ENCODE measurements around the gene LCN6.
"Not testable (repeated sequence)": the region's sequence is repeated elsewhere in the genome, so short reads cannot be mapped to it uniquely, and the experiment has no call there.

The LCN6 gene

DNA sequence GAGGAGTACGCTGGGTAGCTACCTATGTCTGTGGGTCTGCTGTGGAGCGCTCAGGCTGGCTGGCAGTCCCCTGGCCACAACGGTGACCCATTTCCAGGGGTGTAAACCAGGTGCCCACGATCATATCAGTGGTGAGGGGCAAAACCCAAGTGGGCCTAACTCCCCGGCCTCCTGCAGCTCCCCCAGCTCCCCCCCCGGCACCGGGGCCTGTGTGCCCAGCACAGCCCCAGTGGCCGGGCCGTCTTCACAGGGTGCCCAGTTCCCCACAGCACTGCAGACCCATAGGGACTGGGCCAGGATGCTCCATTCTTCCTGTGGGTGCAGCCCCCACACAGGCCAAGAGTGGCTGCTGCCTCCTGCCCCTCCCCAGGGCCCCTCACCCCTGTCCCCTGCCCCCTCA is 10.7 kb upstream of the LCN6 start:
- no peak for DNase-seq

DNA sequence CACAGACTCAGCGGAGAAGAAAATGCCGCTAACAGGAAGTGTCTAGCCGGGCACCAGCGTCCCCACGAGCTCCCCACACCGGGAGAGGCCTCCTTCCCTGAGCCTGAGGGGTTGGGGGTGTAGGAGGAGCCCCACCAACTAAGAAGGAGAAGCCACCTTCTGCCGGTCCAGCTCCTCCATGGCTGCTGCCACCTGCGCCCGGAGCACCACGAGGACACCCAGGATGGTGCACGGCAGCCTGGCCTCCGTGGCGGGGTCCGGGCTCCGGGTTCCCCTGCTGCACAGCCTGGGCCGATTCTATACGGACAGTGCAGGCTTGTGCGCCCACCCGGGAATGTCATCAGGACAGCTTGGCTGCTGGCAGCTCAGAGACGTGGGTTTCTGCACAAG is 9.4 kb upstream of the LCN6 start:
- DNase-seq: no peak

- no peak for DNase-seq
Measured at GRCh38 chr9:136757328-136757727, 9.0 kb upstream of the LCN6 start.

- no peak for DNase-seq
Measured at GRCh38 chr9:136756836-136757235, 8.5 kb upstream of the LCN6 start.

- no peak for DNase-seq
Measured at GRCh38 chr9:136756134-136756438, 7.8 kb upstream of the LCN6 start.

- DNase-seq: not testable (repeated sequence)
Measured at GRCh38 chr9:136755302-136756133, 7.2 kb upstream of the LCN6 start.

GRCh38 chr9:136754626-136755301 is 6.4 kb upstream of the LCN6 start:
- DNase-seq: no peak

- no peak for DNase-seq
Measured at GRCh38 chr9:136754059-136754572, 5.8 kb upstream of the LCN6 start.

DNA sequence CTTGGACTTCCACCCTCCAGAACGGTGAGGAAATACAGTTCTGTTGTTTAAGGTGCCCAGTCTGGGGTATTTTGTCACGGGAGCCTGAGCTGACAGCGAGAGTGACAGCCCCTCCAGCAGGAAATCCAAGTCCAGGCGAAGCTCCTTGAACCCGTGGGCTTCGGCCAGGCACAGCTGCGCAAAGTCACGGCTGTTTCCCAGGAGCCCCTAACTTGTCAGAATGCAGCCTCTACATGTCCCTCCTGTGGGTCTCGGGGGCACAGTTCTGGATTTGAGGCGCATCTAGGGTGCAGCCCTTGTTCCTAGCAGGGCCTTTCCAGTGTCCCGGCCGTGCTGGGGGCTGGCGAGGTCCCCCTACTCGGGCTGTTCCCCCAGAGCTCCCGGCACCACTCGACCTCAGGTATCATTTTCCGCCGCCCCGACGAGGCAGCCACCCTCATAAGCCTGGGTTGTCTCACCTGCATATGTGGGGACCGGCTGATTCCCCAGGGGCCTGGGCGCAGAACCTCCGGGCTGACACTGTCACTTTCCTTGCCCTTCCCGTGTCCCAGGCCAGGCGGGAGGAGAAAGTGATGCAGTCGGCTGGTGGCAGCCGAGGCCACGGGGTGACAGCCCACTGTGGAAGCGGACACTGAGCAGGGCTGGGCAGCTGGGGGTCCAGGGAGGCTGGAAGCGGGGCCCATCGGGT is 5.2 kb upstream of the LCN6 start:
- DNase-seq: no peak

GRCh38 chr9:136751814-136752213 is 3.5 kb upstream of the LCN6 start:
- no peak for DNase-seq

GRCh38 chr9:136751244-136751643 is 2.9 kb upstream of the LCN6 start:
- no peak for DNase-seq

DNA sequence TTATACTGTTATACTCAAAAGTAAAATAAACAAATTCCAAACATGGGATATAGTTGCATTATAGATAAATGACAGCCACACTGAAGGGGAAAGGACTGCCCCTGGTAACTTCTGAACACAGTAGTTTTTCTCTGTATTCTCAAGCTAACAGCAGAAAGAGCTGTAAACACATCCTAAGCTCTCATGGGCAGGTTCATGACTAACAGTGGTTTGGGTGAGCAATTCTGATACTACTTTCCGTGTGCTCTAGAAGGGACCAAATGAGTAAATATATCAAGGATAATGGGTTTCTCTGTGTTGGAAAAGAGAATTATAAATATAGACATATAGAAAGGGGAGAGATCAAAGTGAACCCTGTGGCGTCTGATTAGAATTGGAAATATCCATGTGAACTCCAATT is 2.2 kb upstream of the LCN6 start:
- DNase-seq: no peak

- DNase-seq: no peak
Measured at GRCh38 chr9:136748666-136749611, 614 bp upstream of the LCN6 start.

DNA sequence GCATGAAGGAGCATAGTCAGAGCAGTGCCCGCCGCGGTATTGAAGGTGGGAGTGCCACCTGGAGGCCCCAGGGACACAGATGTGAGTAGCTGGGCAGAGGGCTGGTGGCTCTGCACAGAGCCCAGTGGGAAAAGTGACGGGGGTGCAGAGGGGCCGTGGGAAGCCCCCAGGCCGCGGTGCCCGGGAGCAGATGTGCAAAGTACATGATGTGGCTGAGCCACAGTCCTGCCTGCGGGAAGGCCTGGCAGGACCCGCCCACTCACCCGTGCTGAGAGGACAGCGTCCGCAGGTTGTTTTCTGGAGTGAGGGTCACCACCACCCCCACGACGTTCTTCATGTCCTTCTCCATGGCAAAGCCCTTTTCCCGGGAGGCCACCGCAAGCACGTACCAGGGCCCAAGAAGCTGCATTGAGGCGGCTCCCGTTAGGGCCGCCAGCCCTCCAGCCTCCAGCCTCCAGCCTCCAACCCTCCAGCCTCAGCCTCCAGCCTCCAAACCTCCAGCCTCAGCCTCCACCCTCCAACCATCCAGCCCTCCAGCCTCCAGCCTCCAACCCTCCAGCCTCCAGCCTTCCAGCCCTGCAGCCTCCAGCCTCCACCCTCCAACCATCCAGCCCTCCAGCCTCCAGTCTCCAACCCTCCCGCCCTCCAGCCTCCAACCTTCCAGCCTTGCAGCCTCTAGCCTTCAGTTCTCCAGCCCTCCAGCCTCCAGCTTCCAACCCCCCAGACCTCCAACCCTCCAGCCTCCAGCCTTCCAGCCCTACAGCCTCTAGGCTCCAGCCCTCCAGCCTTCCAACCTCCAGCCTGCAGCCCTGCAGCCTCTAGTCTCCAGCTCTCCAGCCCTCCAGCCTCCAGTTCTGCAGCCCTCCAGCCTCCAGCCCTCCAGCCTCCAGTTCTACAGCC is 914 bp downstream of the LCN6 start:
- no peak for DNase-seq

GRCh38 chr9:136746621-136747020 is 1.7 kb downstream of the LCN6 start:
- DNase-seq: no peak

DNA sequence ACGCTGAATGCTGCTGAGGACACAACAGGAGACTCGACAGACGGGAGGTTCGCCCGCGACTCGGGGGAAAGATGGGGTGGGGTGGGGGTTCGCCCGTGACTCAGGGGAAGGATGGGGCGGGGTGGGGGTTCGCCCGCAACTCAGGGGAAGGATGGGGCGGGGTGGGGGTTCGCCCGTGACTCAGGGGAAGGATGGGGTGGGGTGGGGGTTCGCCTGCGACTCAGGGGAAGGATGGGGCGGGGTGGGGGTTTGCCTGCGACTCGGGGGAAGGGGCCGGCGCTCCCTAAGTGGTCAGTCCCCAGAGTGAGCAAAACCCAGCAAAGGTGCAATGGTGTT is 2.2 kb downstream of the LCN6 start:
- no peak for DNase-seq

- no peak for DNase-seq
Measured at GRCh38 chr9:136745389-136746154, 2.8 kb downstream of the LCN6 start.

- no peak for DNase-seq
Measured at GRCh38 chr9:136744773-136745172, 3.6 kb downstream of the LCN6 start.

DNA sequence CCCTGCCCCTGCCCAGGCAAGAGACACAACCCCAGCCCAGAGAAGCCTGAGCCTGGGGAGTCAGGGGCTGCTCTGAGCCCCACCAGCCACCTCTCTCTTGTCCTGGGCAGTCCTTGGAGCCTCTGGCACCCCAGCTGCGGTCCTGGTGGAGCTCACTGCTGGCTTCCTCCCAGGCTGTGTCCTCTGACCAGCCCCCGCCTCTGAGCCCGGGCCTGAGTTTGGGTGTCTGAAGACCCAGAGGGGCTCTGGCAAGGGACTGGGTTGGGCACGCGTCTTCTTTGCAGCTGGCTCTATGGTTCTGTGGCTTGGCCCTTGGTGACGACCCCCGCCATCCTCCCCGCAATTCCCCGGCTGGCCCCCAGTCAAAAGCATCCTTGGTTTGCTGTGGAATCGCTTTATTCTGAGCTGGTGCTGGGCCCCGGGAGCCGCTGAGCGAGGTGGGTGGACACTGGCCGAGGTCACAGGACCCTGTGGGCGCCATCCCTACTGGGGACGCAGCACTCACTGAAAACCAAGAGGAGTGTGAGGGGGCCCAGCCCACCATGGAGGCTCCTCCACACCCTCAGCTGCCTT is 4.6 kb downstream of the LCN6 start:
- no peak for DNase-seq

- no peak for DNase-seq
Measured at GRCh38 chr9:136742591-136743391, 5.5 kb downstream of the LCN6 start, which contains the start of gene LCN10. Gene LCN10 (minus strand): TSS chr9:136742940. CDS start chr9:136742903, 37 bp downstream.

Data from suppressor macrophage treated with lipopolysaccharide for 4 hours (primary cell).